ENCODE data around the gene SSTR5. TPM values are rescaled to one million over a fixed set of nuclear protein-coding genes. Genes with fewer than 3 reads are reported as not detected.

SSTR5 gene
- total RNA-seq, 4 donors from 2014 or later: not detected

DNA sequence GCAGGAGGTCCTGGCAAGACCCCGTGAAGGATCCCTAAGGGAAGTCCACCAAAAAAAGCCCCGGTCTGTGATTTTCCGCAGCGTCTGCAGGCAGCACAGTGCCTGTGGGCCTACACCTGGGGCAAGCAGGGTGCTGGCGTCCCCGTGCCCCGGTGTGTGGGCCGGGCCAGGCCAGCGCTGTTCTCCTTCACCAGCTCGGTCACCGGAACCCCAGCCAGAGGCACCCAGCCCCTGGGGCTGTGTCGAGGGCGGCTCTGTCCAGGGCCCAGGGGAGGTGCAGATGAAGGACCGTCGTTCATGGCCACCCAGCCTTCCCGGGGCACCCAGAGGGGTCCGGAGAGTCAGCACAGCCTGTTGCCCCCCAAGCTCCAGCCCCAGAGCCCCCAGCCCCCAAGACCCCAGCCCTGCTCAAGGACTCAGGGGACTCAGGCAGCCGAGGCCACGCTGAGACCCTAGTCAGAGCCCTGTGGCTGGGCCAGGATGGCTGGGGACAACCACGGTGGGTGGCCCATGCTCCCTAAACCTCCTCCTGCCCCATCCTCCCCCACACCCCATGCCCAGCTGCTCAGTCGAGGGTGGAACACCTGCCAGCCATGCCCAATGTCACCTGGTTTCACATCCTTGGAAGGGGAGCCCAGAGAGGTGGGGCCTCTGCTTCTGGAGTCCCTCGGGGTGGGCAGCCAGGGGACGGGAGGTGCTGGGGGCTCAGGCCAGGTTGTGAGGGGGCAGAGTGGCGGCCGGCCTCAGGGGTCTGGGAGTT, 29.2 kb downstream of the SSTR5 start:
- Histone ChIP-seq H3K27ac (no peak overlapping the region), H3K4me1 (peaks cover 0 to 39% (median 4%) of the 10 kb centered on the region in 3 donors), H3K9me3 (no peaks in the 10 kb centered on the region), H3K4me3 (no peak overlapping the region), H3K36me3 (no peaks in the 10 kb centered on the region), H3K27me3 (peaks cover 98% of the 10 kb centered on the region)
- 80% methylated on average over 1 of the region's 25 CpGs; no CpG with 5 or more reads in 1 of the 2 donors for WGBS, 2 donors (ENCODE audit: low coverage in 1 of 2)
- TF ChIP-seq EP300 (IDR thresholded peaks at IDR 0.05) (no peak), CTCF (IDR thresholded peaks at IDR 0.05) (no peak), POLR2AphosphoS5 (IDR thresholded peaks at IDR 0.05) (no peak), POLR2A (IDR thresholded peaks at IDR 0.05) (no peak)
- no peak for ATAC-seq

DNA sequence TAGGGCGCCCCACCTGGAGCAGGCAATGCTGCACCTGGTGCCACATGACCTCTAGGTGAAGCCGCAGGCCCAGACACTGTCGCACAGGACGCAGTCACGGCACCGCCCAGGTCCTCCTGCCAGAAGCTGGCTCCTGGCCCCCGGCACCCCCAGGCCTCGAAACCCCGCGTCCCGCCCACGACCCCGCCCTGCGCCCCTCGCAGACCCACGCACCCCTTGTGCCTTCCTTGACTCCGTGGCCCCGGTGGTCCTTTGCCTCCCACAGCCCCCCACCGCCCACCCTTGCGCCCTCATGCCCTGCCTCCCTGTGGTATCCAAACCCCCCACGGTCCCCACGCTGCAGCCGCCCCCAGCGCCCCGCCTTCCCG, 29.8 kb downstream of the SSTR5 start:
- no peaks in the 10 kb centered on the region for H3K36me3 ChIP-seq
- H3K27ac ChIP-seq: no peak overlapping the region
- H3K27me3 ChIP-seq: peaks cover 98% of the 10 kb centered on the region
- no peak overlapping the region for H3K4me3 ChIP-seq
- H3K9me3 ChIP-seq: no peaks in the 10 kb centered on the region
- TF ChIP-seq POLR2A (IDR thresholded peaks at IDR 0.05) (no peak), POLR2AphosphoS5 (IDR thresholded peaks at IDR 0.05) (no peak), EP300 (IDR thresholded peaks at IDR 0.05) (no peak), CTCF (IDR thresholded peaks at IDR 0.05) (no peak)
- WGBS, 2 donors (ENCODE audit: low coverage in 1 of 2): no CpG with 5 or more reads among the region's 26 CpGs
- ATAC-seq: no peak
- peaks cover 0 to 33% (median 4%) of the 10 kb centered on the region in 3 donors for H3K4me1 ChIP-seq

DNA sequence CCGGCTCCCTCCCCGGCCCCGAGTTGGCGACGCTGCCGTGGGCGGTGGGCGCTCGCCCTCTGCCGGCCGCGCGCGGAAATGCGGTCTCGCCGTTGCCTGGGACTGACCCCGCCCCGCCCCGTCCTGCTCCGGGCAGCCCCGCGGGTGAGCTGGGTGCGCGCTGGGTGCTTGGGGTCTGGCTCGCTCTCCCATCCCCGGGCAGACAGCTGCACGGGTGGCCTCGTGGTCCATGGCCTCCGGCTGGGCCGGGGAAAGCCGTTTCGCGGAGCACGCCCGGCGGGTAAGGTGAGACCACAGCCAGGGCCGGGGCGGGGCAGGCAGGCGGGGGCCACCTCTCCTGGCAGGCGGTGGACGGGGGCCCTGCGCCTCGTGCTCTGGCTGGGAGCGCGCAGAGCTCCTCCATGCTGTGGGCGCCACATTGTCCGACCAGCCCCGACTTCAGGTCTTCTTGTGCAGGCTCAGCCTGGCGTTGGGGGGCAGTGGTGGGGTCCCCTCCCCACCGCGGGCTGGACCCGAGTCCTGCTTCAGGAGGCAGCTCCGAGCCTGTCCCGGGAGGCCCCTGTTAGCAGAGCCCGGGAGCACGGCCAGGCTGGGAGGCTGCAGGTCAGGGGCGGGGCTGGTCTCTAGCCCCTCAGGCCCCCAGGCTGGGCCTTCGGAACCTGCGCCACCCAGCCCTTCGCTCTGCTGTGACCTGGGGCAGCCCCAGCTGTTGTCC, 30.5 kb downstream of the SSTR5 start:
- TF ChIP-seq POLR2A (IDR thresholded peaks at IDR 0.05) (no peak), POLR2AphosphoS5 (IDR thresholded peaks at IDR 0.05) (no peak), CTCF (IDR thresholded peaks at IDR 0.05) (peak in 3 of 4 experiments; percentile 74 to 81 (median 78)), EP300 (IDR thresholded peaks at IDR 0.05) (no peak)
- Histone ChIP-seq H3K9me3 (no peaks in the 10 kb centered on the region), H3K36me3 (no peaks in the 10 kb centered on the region), H3K4me3 (peak overlapping the region in 1 of 2 donors; percentile 19), H3K4me1 (peaks cover 0 to 28% (median 4%) of the 10 kb centered on the region in 3 donors), H3K27me3 (peaks cover 98% of the 10 kb centered on the region), H3K27ac (no peak overlapping the region)
- ATAC-seq: peak; percentile 50
- no CpG with 5 or more reads among the region's 61 CpGs for WGBS, 2 donors (ENCODE audit: low coverage in 1 of 2)

DNA sequence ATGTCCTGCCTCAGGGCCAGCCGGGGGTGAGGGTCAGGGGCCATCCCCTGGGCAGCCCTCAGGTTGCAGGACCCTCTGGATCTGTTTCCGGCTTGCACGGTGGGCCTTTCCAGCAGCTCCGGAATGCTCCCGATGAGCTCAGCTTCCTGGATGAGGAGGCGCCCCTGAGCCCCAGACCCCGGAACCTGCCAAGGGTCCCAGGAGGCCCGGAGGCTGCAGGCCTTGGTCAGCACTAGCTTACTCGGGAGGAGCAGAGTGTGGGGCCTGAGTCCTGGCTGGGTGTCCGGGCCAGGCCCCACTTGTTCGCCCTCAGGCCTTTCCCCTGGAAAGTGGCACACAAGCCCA, 31.1 kb downstream of the SSTR5 start:
- H3K4me1 ChIP-seq: peaks cover 0 to 27% (median 4%) of the 10 kb centered on the region in 3 donors
- no peaks in the 10 kb centered on the region for H3K36me3 ChIP-seq
- peaks cover 98% of the 10 kb centered on the region for H3K27me3 ChIP-seq
- H3K27ac ChIP-seq: no peak overlapping the region
- TF ChIP-seq POLR2AphosphoS5 (IDR thresholded peaks at IDR 0.05) (no peak), EP300 (IDR thresholded peaks at IDR 0.05) (no peak), CTCF (IDR thresholded peaks at IDR 0.05) (no peak), POLR2A (IDR thresholded peaks at IDR 0.05) (no peak)
- WGBS, 2 donors (ENCODE audit: low coverage in 1 of 2): no CpG with 5 or more reads among the region's 11 CpGs
- H3K9me3 ChIP-seq: no peaks in the 10 kb centered on the region
- H3K4me3 ChIP-seq: no peak overlapping the region
- ATAC-seq: no peak

Data from gastroesophageal sphincter (tissue), 4 donors.